C4-2B (cell line): ENCODE data around the gene INSYN2B.

Experiments used
- H3K27ac ChIP-seq: fragments of 450-650 bp; 2 replicates; pipeline ENCODE4 v1.5.1; 2017
- ZFX ChIP-seq: fragments of 450-650 bp; IDR thresholded peaks from 2 replicates; pipeline ENCODE4 v1.6.1; 2017
- TF ChIP-seq, protein P1 (sequence below): fragments of 450-650 bp; conservative IDR thresholded peaks from 2 replicates; pipeline ENCODE4 v1.5.1; 2017; ENCODE audit warnings: mild to moderate bottlenecking

The INSYN2B gene

DNA sequence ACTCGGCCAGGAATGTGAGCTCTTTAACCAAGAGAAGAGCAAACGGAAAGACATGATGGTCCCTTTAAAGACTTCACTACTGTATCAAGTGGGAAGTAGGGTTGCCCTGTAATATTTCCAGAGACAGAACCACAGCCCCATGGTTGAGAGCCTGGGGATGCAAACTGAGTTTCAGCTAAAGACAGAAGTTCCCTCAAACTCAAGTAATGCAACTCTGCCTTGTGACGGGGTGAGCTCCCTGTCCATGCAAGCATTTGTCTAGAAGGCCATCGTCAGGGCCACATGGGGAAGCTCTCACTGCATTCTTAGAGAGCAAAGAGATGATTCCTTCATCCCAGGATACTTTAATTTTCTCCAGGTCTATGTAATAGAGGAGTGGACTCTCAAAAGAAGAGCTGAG lies 82.8 kb downstream of the INSYN2B start:
- H3K27ac ChIP-seq = no peak overlapping the region
- TF ChIP-seq, protein P1, sequence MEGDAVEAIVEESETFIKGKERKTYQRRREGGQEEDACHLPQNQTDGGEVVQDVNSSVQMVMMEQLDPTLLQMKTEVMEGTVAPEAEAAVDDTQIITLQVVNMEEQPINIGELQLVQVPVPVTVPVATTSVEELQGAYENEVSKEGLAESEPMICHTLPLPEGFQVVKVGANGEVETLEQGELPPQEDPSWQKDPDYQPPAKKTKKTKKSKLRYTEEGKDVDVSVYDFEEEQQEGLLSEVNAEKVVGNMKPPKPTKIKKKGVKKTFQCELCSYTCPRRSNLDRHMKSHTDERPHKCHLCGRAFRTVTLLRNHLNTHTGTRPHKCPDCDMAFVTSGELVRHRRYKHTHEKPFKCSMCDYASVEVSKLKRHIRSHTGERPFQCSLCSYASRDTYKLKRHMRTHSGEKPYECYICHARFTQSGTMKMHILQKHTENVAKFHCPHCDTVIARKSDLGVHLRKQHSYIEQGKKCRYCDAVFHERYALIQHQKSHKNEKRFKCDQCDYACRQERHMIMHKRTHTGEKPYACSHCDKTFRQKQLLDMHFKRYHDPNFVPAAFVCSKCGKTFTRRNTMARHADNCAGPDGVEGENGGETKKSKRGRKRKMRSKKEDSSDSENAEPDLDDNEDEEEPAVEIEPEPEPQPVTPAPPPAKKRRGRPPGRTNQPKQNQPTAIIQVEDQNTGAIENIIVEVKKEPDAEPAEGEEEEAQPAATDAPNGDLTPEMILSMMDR = no peak
- no peak for TF ChIP-seq ZFX

DNA sequence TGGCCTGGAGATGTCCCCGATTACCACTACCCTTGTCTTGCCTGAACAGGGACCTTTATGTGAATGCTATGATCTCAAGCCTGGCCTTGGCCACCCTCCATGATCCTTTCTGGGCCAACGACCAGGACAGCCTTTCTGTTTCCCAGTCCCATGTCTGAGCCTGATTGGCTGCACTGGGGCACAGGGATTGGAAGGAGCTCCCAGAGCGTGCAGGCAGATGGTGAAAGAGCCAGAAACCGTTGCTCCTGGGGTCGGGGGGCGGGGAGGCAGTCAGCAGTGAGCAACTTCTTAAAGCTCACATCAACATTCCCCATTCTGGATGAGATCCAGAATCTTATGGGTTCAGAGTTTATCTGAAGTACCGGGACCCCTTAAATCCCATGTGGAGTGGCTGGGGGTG lies 84.4 kb downstream of the INSYN2B start:
- H3K27ac ChIP-seq = no peak overlapping the region
- TF ChIP-seq, protein P1 = no peak
- TF ChIP-seq ZFX = no peak

DNA sequence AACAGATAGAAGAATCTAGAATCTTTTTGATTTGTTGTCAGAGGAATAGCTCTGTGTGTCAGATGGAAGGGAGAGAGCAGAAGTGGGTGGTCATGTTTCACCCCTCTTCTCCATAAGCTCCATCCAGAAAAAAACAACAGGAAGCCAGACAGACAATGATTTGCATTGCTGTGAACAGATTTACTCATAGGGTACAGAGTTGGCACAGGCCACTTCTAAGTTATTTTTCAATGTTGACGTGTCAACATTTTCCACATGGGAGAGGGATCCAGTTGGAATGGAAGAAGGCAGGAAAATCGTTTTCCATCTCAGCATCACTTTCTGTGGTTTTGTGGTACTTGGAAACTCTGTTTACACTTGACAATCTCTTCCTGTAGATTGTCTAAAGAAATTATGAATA lies 86.7 kb downstream of the INSYN2B start:
- TF ChIP-seq ZFX = no peak
- TF ChIP-seq, protein P1 = no peak
- no peak overlapping the region for H3K27ac ChIP-seq

DNA sequence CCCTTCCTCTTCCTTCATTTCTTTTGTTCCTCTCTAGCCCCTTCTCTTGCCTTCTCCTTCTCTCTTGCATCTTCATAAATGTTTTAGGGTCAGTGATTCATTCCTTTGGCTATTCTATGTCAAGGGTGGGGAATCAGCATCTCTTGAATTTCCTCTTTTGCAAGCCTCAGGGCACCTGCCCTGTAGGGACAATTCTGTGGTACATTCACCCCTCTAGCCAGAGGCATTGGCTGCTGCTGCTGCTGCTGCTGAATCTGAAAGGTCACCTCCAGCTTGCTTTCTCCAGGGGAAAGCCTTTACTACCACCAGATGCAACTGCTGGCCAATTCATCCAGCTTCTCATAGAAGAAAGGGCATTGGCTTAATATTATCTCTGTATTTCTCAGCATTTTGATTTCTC lies 87.3 kb downstream of the INSYN2B start:
- no peak for TF ChIP-seq ZFX
- TF ChIP-seq, protein P1 = no peak
- H3K27ac ChIP-seq = no peak overlapping the region

DNA sequence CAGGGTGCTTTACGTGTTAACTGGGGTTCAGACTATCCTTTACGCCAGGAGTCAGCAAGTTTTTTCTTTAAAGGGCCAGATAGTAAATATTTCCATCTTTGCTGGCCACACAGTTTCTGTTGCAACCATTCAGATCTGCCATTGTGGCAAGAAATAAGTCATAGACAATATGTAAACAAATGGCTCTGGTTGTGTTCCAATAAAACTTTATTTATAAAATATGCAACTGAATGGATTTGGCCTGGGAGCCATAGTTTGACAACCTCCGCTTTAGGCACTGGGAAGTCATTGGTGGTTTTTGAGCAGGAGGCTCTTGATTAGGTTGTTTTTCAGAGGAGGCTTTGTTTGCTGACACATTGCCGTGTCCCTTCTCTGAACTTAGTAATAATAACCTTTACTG lies 90.7 kb downstream of the INSYN2B start:
- TF ChIP-seq, protein P1 = no peak
- TF ChIP-seq ZFX = no peak
- no peak overlapping the region for H3K27ac ChIP-seq

DNA sequence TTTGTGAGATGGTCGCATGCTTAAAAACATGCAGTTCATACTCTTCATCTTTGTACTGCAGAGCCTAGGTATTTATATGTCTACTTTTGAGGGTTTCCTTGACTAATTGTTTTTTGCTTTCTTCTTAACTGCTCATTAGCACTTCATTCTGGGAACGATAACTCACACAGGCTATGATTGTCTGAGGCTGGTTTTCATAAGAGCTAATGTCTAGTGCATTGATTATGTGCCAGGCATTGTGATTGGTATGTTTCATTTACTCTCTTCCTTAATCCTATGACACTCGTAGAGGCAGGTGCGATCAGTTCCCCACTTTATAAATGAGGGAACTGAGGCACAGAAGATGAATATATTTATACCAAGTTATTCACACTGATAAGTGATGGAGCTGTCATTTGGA lies 93.6 kb downstream of the INSYN2B start:
- H3K27ac ChIP-seq = no peak overlapping the region
- TF ChIP-seq ZFX = no peak
- TF ChIP-seq, protein P1 = no peak

DNA sequence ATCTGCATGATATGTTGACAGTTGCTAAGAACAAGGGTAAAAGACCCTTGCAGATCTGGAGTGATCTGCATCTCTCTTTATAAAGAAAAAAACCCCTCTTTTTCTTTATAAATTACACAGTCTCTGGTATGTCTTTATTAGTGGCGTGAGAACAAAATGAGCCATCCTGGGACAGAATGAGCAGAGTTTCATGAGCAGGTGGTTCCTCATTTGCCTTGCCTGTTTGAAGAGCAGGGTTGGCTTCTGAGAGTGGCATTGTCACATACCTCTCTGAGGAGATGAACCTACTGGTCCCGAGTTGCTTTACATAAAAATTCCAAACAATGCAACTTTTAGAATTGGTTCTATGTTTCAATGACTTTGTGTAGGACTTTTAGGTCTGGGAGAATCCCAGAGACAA lies 94.3 kb downstream of the INSYN2B start:
- TF ChIP-seq ZFX = no peak
- TF ChIP-seq, protein P1 = no peak
- H3K27ac ChIP-seq = no peak overlapping the region
